B cell (primary cell): ENCODE measurements around the gene ESPL1. TPM values are rescaled to one million over a fixed set of nuclear protein-coding genes. Genes with fewer than 3 reads are reported as not detected.

ENCODE experiments used
- ATAC-seq: fragments of 200-7000 bp; cut with Tn5 transposase; one replicate; pipeline ENCODE4 v1.10.0; 2021; ENCODE audit warnings: low read depth, mild to moderate bottlenecking, moderate number of reproducible peaks, moderate library complexity
- CTCF ChIA-PET: fragments of 350-600 bp; sonication (Branson Sonifier 250); formaldehyde crosslinking; loops from one replicate; lab custom pipeline; 2021; ENCODE audit warnings: antibody characterized with exemption, inconsistent platforms; lab: Charles Lee
- POLR2A ChIA-PET: fragments of 350-600 bp; sonication (Branson Sonifier 250); formaldehyde crosslinking; loops from one replicate; lab custom pipeline; 2021; ENCODE audit warnings: antibody characterized with exemption; lab: Charles Lee
- DNase-seq: peaks from one replicate; pipeline ENCODE4 v3.0.0; 2013
- H2AFZ ChIP-seq: 2 replicates; pipeline ENCODE4 v1.6.1; 2012; ENCODE audit warnings: mild to moderate bottlenecking, low read depth, low read length; ENCODE audit not compliant: insufficient read depth, poor library complexity, severe bottlenecking
- H3K27ac ChIP-seq, 2 donors: 1 replicate in 1 of 2; 2 replicates in 1 of 2; pipeline ENCODE4 v1.5.1; 2012 to 2013; ENCODE audit warnings: low read length in 2 of 2, mild to moderate bottlenecking in 2 of 2, moderate library complexity in 1 of 2
- H3K27me3 ChIP-seq, 4 experiments: fragments of 200-600 bp in 1 of 4; sonication (generic) in 1 of 4; replicated peaks in 1 of 4; 1 replicate in 2 of 4; 2 replicates in 2 of 4; pipeline versions ENCODE4 v1.6.1 to v1.7.0; 2013 to 2016; ENCODE audit warnings: low read length in 3 of 4, mild to moderate bottlenecking in 2 of 4, mixed read lengths in 1 of 4, moderate library complexity in 1 of 4; ENCODE audit not compliant: insufficient read depth in 4 of 4, control insufficient read depth in 3 of 4; ENCODE audit errors: control extremely low read depth in 1 of 4
- H3K36me3 ChIP-seq, 2 experiments: replicated peaks in 1 of 2; 1 replicate in 1 of 2; 2 replicates in 1 of 2; pipeline versions ENCODE4 v1.6.1 to v1.7.1; 2013; ENCODE audit warnings: low read length in 1 of 2; ENCODE audit not compliant: insufficient read depth in 2 of 2, control insufficient read depth in 1 of 2; ENCODE audit errors: control extremely low read depth in 1 of 2, extremely low read depth in 1 of 2
- H3K4me1 ChIP-seq, 2 donors: fragments of 200-600 bp in 1 of 2; sonication (generic) in 1 of 2; 1 replicate in 1 of 2; 2 replicates in 1 of 2; pipeline versions ENCODE4 v1.5.1 to v1.6.1; 2013 to 2017; ENCODE audit warnings: low read length in 2 of 2; ENCODE audit not compliant: control insufficient read depth in 2 of 2, insufficient read depth in 2 of 2
- H3K4me2 ChIP-seq: replicated peaks from 2 replicates; pipeline ENCODE3; 2012; ENCODE audit warnings: mild to moderate bottlenecking, low read depth, low read length; ENCODE audit not compliant: poor library complexity, severe bottlenecking
- H3K4me3 ChIP-seq, 5 experiments: fragments of 200-600 bp in 1 of 5; sonication (generic) in 1 of 5; 1 replicate in 3 of 5; 2 replicates in 2 of 5; pipeline versions ENCODE4 v1.5.1 to v1.7.0; 2011 to 2016; ENCODE audit warnings: low read length in 4 of 5, mild to moderate bottlenecking in 4 of 5, low read depth in 2 of 5, control low read depth in 1 of 5, moderate library complexity in 1 of 5; ENCODE audit not compliant: insufficient read depth in 1 of 5; ENCODE audit errors: control extremely low read depth in 1 of 5, extremely low read depth in 1 of 5
- H3K79me2 ChIP-seq: fragments of 200-600 bp; sonication (generic); one replicate; pipeline ENCODE4 v1.6.0; 2016; ENCODE audit warnings: low read length; ENCODE audit not compliant: control insufficient read depth, insufficient read depth
- H3K9ac ChIP-seq: fragments of 200-600 bp; sonication (generic); 2 replicates; pipeline ENCODE4 v1.6.1; 2017; ENCODE audit warnings: mild to moderate bottlenecking, low read length, moderate library complexity
- H3K9me3 ChIP-seq, 3 donors: one replicate each; pipeline versions ENCODE4 v1.6.1 to v1.7.1; 2013; ENCODE audit warnings: low read length in 2 of 3; ENCODE audit not compliant: control insufficient read depth in 2 of 3, insufficient read depth in 1 of 3; ENCODE audit errors: control extremely low read depth in 1 of 3
- H4K20me1 ChIP-seq: 2 replicates; pipeline ENCODE4 v1.6.0; 2012; ENCODE audit warnings: mild to moderate bottlenecking, low read length; ENCODE audit not compliant: insufficient read depth, control insufficient read depth, poor library complexity, severe bottlenecking
- H3K27ac Mint-ChIP-seq: one replicate; pipeline ENCODE4 v1.8.0; 2021; ENCODE audit warnings: mixed read lengths
- H3K27me3 Mint-ChIP-seq: one replicate; pipeline ENCODE4 v1.8.0; 2021; ENCODE audit warnings: mixed read lengths
- H3K4me1 Mint-ChIP-seq: one replicate; pipeline ENCODE4 v1.8.0; 2021; ENCODE audit warnings: mixed read lengths
- H3K4me3 Mint-ChIP-seq: one replicate; pipeline ENCODE4 v1.8.0; 2021; ENCODE audit warnings: mixed read lengths
- H3K9me3 Mint-ChIP-seq: one replicate; pipeline ENCODE4 v1.8.0; 2022; ENCODE audit warnings: mixed read lengths; ENCODE audit not compliant: insufficient read depth
- EZH2 ChIP-seq: IDR thresholded peaks from 2 replicates; pipeline ENCODE4 v1.6.1; 2012; ENCODE audit warnings: borderline replicate concordance, low read depth, mild to moderate bottlenecking, moderate library complexity, low read length; ENCODE audit not compliant: insufficient read depth, poor library complexity, severe bottlenecking
- WGBS: methylation state at CpG from one replicate; pipeline ENCODE4 v1.1.5; 2013; ENCODE audit warnings: missing lambda C conversion rate; ENCODE audit not compliant: insufficient coverage; 5-methylcytosine and 5-hydroxymethylcytosine counted together
- intact Hi-C: fragments of 100-400 bp; cut with micrococcal nuclease; formaldehyde crosslinking; loops from one replicate; pipeline ENCODE4 v1.10.0; 2022
- polyA plus RNA-seq: library from polyadenylated mRNA; depleted of rRNA; stranded (reverse); fragments of >200 nt; gene quantifications from 2 replicates; pipeline ENCODE4 v1.2.3, GENCODE V29; 2012
- total RNA-seq, 2 donors: library from RNA; stranded (reverse); fragments of 120-200 nt in 1 of 2; gene quantifications; 1 replicate in 1 of 2; 2 replicates in 1 of 2; pipeline versions ENCODE4 v1.2.3 to v1.2.4, GENCODE V29; 2013 to 2022
- TF ChIP-seq, protein P1 (sequence below): fragments of 200-600 bp; IDR thresholded peaks from one replicate; pipeline ENCODE4 v1.8.0; 2022; ENCODE audit warnings: antibody characterized with exemption, mild to moderate bottlenecking

The ESPL1 gene
- total and polyA plus RNA-seq, 2 donors (not counting 1 experiment from before 2014, with no cell fraction given): 0.88 to 2.4 TPM

DNA sequence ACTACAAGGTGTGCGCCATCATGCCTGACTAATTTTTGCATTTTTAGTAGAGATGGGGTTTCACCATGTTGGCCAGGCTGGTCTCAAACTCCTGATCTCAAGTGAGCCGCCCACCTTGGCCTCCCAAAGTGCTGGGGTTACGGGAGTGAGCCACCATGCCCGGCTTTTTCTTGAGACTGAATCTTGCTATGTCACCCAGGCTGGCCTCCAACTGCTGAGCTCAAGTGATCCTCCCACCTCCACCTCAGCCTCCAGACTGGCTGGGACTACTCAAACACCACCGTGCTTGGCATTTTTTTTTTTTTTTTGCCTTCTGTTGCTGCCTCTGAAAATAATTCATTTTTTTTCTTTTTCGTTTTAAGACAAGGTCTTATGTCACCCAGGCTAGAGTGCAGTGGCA lies 8.2 kb upstream of the ESPL1 start:
- H3K27ac ChIP-seq: no peak overlapping the region
- intact Hi-C loops: no loop called here

DNA sequence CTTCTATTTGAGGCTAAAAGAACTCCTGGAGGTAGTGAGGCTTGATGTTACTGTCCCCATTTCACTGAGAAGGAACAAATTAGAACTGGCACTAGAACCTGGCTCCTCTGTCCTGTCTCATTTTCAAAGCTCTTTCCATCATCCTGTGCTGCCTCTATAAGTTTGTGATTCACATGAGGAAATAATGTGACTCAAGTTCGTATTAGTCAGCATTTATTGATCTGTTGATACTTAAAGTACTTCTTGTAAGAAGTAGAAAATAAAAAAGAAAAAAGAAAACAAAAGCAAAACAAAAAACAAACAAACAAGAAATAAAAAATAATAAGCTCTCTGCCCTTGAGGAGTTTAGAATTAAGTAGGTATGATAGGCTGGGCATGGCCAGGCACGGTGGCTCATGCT lies 2.3 kb upstream of the ESPL1 start:
- peaks cover 21% of the 10 kb centered on the region for H3K4me1 Mint-ChIP-seq
- POLR2A ChIA-PET: interaction anchor here (0.6 to 3.6 kb wide), 4 partner anchors 23 to 241 kb away, joined by 3 to 29 read pairs (median 6); no protein-coding TSS in a partner anchor
- TF ChIP-seq, protein P1, sequence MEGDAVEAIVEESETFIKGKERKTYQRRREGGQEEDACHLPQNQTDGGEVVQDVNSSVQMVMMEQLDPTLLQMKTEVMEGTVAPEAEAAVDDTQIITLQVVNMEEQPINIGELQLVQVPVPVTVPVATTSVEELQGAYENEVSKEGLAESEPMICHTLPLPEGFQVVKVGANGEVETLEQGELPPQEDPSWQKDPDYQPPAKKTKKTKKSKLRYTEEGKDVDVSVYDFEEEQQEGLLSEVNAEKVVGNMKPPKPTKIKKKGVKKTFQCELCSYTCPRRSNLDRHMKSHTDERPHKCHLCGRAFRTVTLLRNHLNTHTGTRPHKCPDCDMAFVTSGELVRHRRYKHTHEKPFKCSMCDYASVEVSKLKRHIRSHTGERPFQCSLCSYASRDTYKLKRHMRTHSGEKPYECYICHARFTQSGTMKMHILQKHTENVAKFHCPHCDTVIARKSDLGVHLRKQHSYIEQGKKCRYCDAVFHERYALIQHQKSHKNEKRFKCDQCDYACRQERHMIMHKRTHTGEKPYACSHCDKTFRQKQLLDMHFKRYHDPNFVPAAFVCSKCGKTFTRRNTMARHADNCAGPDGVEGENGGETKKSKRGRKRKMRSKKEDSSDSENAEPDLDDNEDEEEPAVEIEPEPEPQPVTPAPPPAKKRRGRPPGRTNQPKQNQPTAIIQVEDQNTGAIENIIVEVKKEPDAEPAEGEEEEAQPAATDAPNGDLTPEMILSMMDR: no peak
- TF ChIP-seq EZH2: no peak
- H3K27me3 Mint-ChIP-seq: no peaks in the 10 kb centered on the region
- no peak overlapping the region for H3K4me2 ChIP-seq
- H3K27me3 ChIP-seq: no peaks in the 10 kb centered on the region
- no peak overlapping the region for H3K27ac ChIP-seq
- no peaks in the 10 kb centered on the region for H4K20me1 ChIP-seq
- H3K36me3 ChIP-seq: no peaks in the 10 kb centered on the region
- no peak overlapping the region for H3K9ac ChIP-seq
- DNase-seq (no peak), ATAC-seq (no peak)
- WGBS: no CpG with 5 or more reads among the region's 2 CpGs
- peaks cover 13 to 20% of the 10 kb centered on the region in 2 donors for H3K4me1 ChIP-seq
- H3K4me3 Mint-ChIP-seq: no peak overlapping the region
- H3K27ac Mint-ChIP-seq: peak overlapping the region; percentile 46
- H3K9me3 ChIP-seq: no peaks in the 10 kb centered on the region
- CTCF ChIA-PET: interaction anchor here (1.3 to 14.1 kb wide), 8 partner anchors 12 to 105 kb away, joined by 3 to 272 read pairs (median 28); a partner anchor contains a TSS
- H2AFZ ChIP-seq: no peak overlapping the region
- H3K79me2 ChIP-seq: peaks cover 25% of the 10 kb centered on the region
- H3K4me3 ChIP-seq: no peak overlapping the region
- no peaks in the 10 kb centered on the region for H3K9me3 Mint-ChIP-seq
- intact Hi-C loops: no loop called here

More for the DNA sequence above, 8.2 kb upstream of the ESPL1 start:
- Mint-ChIP-seq H3K4me3 (no peak overlapping the region), H3K9me3 (no peaks in the 10 kb centered on the region), H3K27me3 (no peaks in the 10 kb centered on the region), H3K27ac (no peak overlapping the region), H3K4me1 (peaks cover 35% of the 10 kb centered on the region)
- ATAC-seq (no peak), DNase-seq (no peak)
- Histone ChIP-seq H3K4me3 (no peak overlapping the region), H3K9ac (no peak overlapping the region), H3K79me2 (peaks cover 22% of the 10 kb centered on the region), H3K36me3 (peaks cover 0 to 5% of the 10 kb centered on the region in 2 experiments), H3K9me3 (no peaks in the 10 kb centered on the region), H3K4me1 (peaks cover 34 to 47% of the 10 kb centered on the region in 2 donors), H3K27me3 (no peaks in the 10 kb centered on the region), H4K20me1 (no peaks in the 10 kb centered on the region), H3K4me2 (no peak overlapping the region), H2AFZ (no peak overlapping the region)
- CTCF ChIA-PET: interaction anchor here (1.1 to 14.1 kb wide), 3 partner anchors 23 to 46 kb away, joined by 5 to 272 read pairs (median 5); no protein-coding TSS in a partner anchor
- POLR2A ChIA-PET: interaction anchor here (0.6 to 0.7 kb wide), 2 partner anchors 17 to 176 kb away, joined by 4 to 7 read pairs; no protein-coding TSS in a partner anchor
- 85% methylated on average over 4 of the region's 6 CpGs for WGBS
- TF ChIP-seq, protein P1: no peak
- no peak for TF ChIP-seq EZH2
